ENCODE measurements around the gene AMPD3. TPM values are rescaled to one million over a fixed set of nuclear protein-coding genes. Genes with fewer than 3 reads are reported as not detected.

AMPD3 gene
- total RNA-seq, 2 experiments from 2014 or later = 20.2 to 20.7 TPM

DNA sequence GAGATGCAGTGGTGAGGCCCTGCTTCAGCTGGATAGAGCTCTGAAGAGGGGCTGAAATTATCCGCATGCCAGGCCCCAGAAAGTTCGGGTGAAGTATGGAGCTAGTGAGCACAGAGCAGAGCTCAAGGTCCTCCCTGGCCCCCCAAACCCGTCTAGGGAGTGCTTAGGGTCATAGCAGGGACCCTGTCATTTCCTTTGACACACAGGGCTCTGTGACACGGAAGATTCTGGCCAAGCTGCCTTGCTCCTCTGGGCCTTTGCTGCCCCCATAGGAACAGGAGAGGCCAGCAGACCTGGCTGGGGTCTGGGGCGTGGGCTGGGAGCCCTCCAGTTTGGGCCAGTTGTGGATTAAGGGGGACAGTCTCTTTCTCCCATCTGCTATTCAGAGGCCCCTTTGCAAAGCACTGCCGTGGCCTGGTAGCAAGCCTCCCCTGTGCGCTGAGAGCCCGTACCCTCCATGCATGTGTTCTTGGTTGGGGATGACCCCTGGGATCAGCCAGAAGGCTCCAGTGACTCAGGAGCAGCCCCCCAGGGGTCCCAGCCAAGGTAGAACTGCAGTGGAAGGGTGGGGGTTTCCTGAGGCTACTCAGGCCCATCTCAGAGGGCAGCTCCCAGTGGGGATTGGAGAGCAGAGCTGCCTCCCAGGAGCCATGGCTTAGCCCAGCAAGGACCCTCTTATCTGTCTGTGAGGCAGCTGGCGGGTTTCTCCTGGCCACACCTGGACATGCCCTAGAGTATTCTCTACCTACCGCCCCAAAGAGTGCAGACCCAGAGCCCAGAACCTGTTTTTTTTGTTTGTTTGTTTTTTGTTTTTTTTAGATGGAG lies 43.6 kb downstream of the AMPD3 start:
- H3K4me3 Mint-ChIP-seq = no peak overlapping the region
- no peak for DNase-seq
- no peak overlapping the region for H3K27ac Mint-ChIP-seq
- no peaks in the 10 kb centered on the region for H3K9me3 Mint-ChIP-seq
- H3K27me3 Mint-ChIP-seq = no peaks in the 10 kb centered on the region
- H3K4me1 Mint-ChIP-seq = no peaks in the 10 kb centered on the region
- peaks cover 15% of the 10 kb centered on the region for H3K36me3 Mint-ChIP-seq

DNA sequence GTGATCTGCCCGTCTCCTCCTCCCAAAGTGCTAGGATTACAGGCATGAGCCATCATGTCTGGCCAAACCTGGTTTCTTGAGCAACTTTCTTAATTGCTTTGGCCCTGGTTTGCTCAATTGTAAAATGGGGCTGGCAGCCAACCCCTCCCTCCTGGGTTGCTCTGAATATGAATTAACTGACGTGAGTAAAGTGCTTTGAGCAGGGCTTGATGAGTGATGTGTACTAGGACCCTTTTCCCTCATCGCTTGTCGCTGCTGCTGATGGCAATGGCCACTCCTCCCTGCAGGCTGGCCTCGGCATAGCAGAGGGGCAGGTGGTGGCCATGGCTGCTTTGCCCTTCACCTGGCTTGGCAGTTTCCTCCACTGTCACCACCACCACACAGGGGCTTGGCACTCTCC lies 44.4 kb downstream of the AMPD3 start:
- Mint-ChIP-seq H3K4me3 (no peak overlapping the region), H3K9me3 (no peaks in the 10 kb centered on the region), H3K27me3 (no peaks in the 10 kb centered on the region), H3K4me1 (no peaks in the 10 kb centered on the region), H3K27ac (no peak overlapping the region), H3K36me3 (peaks cover 11% of the 10 kb centered on the region)
- no peak for DNase-seq

DNA sequence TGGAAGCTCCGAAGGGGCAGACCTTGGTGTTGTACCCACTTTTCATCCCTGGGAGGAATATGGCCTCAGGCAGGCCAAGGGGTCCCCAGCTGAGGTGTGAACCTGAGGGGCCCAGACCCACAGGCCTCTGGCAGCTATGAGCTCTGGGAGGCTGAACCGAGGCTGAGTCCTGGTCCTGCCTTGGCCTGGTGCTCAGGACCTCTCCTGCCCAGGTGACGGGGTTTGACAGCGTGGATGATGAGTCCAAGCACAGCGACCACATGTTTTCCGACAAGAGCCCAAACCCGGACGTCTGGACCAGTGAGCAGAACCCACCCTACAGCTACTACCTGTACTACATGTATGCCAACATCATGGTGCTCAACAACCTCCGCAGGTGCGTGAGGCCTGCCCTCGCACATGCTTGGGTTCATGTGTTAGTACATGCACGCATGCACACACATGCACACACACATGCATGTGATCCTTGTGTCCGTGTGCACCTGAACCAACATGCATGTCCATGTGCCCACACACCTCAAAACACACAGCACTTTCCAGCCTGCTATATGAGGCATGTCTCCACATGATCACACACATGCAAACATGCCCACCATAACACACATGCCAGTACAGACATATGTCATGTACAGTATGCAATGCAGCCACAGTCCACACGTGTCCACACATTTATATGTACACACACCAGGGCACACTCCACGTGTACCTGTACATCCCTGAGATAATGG lies 45.0 kb downstream of the AMPD3 start:
- Mint-ChIP-seq H3K9me3 (no peaks in the 10 kb centered on the region), H3K27ac (no peak overlapping the region), H3K36me3 (peaks cover 13% of the 10 kb centered on the region), H3K27me3 (no peaks in the 10 kb centered on the region), H3K4me3 (no peak overlapping the region), H3K4me1 (no peaks in the 10 kb centered on the region)
- no peak for DNase-seq

DNA sequence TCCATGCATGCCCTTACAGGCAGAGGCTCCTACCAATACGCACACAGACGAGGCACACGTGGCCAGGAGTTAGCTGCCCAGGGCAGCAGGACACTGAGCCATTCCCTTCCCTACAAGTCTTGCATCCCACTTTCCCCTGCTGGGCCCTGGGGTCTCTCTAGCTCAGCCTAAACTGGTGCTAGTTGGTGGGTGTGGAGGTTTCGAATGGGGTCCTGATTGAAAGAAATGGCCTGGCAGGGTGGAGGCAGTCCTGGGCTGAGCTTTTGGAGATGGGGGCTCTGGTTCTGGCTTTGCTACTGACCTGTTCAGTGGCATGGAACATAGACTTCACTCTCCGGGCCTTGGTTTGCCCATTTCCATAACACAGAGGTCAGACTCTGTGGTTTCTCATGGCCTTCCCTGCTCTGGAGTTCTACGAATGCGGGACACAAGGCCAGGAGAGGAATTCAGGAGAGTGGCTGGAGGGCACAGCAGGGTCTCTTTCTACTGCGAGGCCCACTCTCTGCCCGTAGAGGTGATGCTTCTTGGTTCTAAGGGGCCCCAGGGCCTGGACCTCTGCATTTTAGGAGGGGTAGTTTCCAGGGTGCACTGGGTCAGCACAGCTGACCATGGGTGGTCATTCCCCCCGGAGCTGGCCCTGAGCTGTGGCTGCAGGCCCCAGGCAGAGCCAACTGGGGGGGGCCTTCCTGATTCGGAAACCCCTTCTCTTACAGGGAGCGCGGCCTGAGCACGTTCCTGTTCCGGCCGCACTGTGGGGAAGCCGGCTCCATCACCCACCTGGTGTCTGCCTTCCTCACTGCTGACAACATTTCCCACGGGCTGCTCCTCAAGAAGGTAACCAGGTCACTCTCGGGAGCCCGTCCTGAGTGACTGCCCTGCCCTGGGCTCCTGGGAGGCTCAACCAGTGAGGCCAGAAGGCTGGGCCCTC lies 46.0 kb downstream of the AMPD3 start:
- Mint-ChIP-seq H3K4me3 (no peak overlapping the region), H3K27ac (no peak overlapping the region), H3K9me3 (no peaks in the 10 kb centered on the region), H3K4me1 (no peaks in the 10 kb centered on the region), H3K27me3 (no peaks in the 10 kb centered on the region), H3K36me3 (peaks cover 19% of the 10 kb centered on the region)
- no peak for DNase-seq

DNA sequence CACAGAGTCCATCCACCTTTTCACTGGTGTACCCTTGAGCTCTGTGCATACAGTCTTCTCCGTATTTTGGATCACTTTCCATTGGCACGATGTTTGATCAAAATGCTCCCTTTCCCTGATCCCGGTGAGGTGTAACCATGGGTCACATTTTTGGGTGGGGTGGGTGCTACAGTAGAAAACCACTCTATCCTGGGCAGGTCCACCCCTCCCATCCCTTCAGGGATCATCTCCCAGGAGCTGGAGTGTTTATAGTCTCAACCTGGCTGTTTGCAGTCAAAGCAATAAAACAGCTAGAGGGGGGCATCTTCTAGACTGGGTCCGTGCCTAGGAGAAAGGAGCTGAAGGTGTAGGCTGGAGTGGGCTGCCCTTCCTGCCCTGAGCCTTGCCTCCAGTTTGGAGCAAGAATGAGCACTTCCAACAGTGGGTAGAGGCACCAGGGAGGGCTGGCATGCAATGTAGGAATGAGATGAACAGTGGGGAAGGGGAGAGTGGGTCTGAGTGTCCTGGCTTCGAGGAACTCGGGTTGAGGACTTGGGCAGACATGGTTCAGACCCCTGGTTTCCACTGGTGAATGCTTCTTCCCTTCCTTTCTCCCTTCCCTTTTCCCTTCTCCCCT lies 47.1 kb downstream of the AMPD3 start:
- H3K9me3 Mint-ChIP-seq = no peaks in the 10 kb centered on the region
- H3K36me3 Mint-ChIP-seq = peaks cover 19% of the 10 kb centered on the region
- DNase-seq = no peak
- no peaks in the 10 kb centered on the region for H3K27me3 Mint-ChIP-seq
- no peaks in the 10 kb centered on the region for H3K4me1 Mint-ChIP-seq
- H3K27ac Mint-ChIP-seq = no peak overlapping the region
- H3K4me3 Mint-ChIP-seq = no peak overlapping the region

DNA sequence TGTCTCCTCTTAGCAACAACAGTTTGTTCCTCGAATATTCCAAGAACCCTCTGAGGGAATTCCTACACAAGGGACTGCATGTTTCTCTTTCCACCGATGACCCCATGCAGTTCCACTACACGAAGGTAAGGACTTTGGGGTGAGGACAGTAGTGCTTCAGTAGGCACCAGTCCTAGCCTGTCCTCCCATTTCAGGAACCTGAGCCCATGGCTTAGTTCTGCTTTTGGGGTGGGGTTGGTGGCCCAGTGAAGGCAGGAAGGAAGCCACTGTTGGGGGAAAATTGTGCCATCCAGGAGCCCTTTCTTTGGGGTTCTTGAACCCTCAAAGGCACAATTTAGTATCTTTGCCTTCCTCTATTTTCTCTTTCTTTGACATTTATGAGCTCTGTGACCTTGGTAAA lies 47.7 kb downstream of the AMPD3 start:
- H3K4me1 Mint-ChIP-seq = no peaks in the 10 kb centered on the region
- H3K4me3 Mint-ChIP-seq = no peak overlapping the region
- H3K27ac Mint-ChIP-seq = no peak overlapping the region
- no peaks in the 10 kb centered on the region for H3K27me3 Mint-ChIP-seq
- no peaks in the 10 kb centered on the region for H3K9me3 Mint-ChIP-seq
- peaks cover 19% of the 10 kb centered on the region for H3K36me3 Mint-ChIP-seq
- DNase-seq = no peak

DNA sequence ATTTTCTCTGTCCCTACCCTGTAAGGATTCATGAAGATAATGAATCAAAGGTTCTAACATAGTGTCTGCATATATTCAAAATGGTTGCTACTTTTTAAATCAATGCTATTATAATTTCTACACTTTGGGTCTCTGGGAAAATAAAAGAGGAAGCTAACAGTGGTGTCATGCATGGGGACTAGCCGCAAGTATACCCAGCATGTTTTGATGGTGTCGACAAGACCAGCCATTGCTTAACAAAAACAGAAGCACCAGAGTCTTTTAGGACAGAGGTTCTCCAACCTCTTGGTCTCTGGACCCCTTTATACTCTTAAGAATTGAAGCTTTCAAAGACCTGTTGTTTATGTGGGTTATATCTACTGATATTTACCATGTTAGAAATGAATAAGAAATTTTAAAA lies 48.2 kb downstream of the AMPD3 start:
- Mint-ChIP-seq H3K27ac (no peak overlapping the region), H3K36me3 (peaks cover 17% of the 10 kb centered on the region)

DNA sequence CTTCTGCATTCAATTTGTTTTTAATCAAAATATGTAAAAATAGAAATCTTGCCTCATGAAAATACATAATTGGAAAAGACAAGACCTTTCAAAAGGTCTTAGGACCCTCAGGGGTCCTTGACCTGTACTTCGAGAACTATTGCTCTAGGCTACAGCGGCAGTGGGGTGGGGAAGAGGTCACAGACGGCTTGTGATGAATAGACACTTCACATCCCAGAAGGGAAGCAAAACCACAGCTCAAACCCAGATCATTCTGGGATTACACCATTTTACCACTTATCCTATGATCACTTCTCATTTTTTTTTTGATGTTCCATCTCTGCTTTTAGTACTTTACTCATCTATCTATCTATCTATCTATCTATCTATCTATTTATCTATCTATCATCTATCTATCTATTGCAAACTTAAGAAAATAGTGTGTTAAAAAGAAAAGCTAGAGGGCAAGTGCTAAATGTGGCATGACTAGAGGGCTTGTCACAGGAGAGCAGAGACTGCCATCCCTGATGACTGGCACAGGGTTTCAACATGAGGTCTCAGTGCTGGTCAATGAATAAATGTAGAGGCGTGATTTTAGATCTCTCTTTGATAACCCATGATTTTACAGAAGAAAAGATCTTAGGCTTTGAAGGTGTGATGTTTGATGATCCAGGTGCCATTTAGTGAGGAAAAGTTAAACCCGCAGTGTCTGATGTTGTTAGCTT lies 48.9 kb downstream of the AMPD3 start:
- DNase-seq = no peak
- Mint-ChIP-seq H3K4me3 (no peak overlapping the region), H3K27ac (no peak overlapping the region), H3K27me3 (no peaks in the 10 kb centered on the region), H3K4me1 (no peaks in the 10 kb centered on the region), H3K9me3 (no peaks in the 10 kb centered on the region), H3K36me3 (peaks cover 17% of the 10 kb centered on the region)

More for the DNA sequence above, 48.2 kb downstream of the AMPD3 start:
- H3K27me3 Mint-ChIP-seq = no peaks in the 10 kb centered on the region
- H3K9me3 Mint-ChIP-seq = no peaks in the 10 kb centered on the region
- no peak overlapping the region for H3K4me3 Mint-ChIP-seq
- H3K4me1 Mint-ChIP-seq = no peaks in the 10 kb centered on the region
- DNase-seq = no peak

DNA sequence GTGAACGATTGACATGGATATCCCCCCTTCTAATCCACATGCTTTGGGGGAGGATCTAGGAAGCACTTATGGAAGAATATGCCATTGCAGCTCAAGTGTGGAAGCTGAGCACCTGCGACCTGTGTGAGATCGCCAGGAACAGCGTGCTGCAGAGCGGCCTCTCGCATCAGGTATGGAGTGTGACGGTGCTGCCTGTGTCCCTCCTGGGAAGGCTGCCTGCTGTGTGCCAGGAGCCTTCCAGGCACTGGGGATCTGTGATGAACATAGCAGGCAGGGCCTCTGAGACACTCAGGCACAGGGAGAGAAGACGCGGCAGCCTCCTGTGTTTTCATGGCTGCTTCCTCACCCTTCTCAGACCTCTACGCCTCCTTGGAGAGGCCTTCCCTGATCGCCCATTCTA lies 49.4 kb downstream of the AMPD3 start:
- H3K9me3 Mint-ChIP-seq = no peaks in the 10 kb centered on the region
- H3K4me1 Mint-ChIP-seq = no peaks in the 10 kb centered on the region
- DNase-seq = no peak
- H3K4me3 Mint-ChIP-seq = no peak overlapping the region
- H3K27ac Mint-ChIP-seq = no peak overlapping the region
- peaks cover 17% of the 10 kb centered on the region for H3K36me3 Mint-ChIP-seq
- no peaks in the 10 kb centered on the region for H3K27me3 Mint-ChIP-seq

DNA sequence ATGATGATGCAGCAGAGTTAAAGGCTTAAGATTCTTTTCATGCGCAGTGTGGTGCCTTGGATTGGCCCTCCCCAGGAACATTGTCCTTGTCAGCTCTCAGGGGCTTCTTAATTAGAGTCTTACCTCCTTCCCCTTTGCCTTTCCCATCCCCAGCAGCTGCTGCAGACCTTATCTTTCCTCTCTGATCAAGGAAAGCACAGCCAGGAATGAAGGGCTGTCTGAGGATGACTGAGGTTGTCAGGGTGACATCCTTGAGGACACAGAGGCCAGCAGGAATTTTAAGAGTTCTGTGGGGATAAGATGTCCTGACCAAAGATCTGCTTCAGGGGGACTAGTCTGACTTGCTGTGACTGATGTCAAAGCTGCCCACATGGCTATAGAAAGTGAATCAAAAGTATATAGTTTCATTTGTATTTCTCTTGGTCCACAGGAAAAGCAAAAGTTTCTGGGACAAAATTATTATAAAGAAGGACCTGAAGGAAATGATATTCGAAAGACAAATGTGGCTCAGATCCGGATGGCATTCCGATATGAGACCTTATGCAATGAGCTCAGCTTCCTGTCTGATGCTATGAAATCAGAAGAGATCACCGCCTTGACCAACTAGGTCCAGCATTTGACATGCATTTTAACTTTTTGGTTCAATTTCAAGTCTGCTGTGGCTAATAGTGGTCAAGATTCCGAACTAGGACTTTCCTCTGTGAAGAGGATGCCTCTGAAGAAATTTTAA lies 50.4 kb downstream of the AMPD3 start:
- Mint-ChIP-seq H3K4me1 (no peaks in the 10 kb centered on the region), H3K27ac (no peak overlapping the region), H3K27me3 (no peaks in the 10 kb centered on the region), H3K9me3 (no peaks in the 10 kb centered on the region), H3K4me3 (no peak overlapping the region), H3K36me3 (peaks cover 13% of the 10 kb centered on the region)
- no peak for DNase-seq

DNA sequence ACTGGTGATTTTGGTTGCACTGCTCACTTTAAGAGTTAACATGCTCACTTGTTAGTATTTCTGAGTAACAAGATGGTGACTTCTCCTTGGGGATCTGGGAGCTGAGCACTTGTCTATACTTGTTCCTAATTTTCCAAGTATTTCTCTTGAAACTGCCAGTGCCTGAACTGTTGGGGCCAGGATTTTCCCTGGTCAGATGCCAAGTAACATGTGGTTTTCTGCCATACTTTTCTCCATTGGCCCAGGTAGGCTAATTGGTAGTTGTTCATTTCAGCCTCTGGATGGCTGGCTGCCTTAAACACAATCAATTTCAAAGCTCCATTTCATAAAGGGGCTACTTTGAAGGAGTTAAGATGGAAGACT lies 50.9 kb downstream of the AMPD3 start:
- Mint-ChIP-seq H3K27me3 (no peaks in the 10 kb centered on the region), H3K27ac (no peak overlapping the region), H3K4me3 (no peak overlapping the region), H3K36me3 (peaks cover 12% of the 10 kb centered on the region), H3K9me3 (no peaks in the 10 kb centered on the region), H3K4me1 (no peaks in the 10 kb centered on the region)
- no peak for DNase-seq

DNA sequence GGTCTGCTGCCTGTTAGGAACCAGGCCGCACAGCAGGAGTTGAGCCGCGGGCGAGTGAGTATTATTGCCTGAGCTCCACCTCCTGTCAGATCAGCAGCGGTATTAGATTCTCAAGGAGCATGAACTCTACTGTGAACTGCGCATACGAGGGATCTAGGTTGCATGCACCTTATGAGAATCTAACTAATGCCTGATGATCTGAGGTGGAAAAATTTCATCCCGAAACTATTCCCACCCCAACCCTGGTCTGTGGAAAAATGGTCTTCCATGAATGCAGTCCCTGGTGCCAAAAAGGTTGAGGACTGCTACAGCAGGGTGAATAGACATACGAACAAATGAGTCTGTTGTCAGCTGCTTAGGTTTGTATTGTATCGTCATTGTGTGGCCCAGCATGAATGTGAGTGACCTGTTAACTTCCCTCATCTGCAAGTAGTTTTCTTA lies 56.1 kb downstream of the AMPD3 start:
- H3K4me3 Mint-ChIP-seq = no peak overlapping the region
- no peak overlapping the region for H3K27ac Mint-ChIP-seq
- H3K9me3 Mint-ChIP-seq = no peaks in the 10 kb centered on the region
- H3K36me3 Mint-ChIP-seq = peaks cover 3% of the 10 kb centered on the region
- DNase-seq = no peak
- H3K4me1 Mint-ChIP-seq = peaks cover 9% of the 10 kb centered on the region
- no peaks in the 10 kb centered on the region for H3K27me3 Mint-ChIP-seq

DNA sequence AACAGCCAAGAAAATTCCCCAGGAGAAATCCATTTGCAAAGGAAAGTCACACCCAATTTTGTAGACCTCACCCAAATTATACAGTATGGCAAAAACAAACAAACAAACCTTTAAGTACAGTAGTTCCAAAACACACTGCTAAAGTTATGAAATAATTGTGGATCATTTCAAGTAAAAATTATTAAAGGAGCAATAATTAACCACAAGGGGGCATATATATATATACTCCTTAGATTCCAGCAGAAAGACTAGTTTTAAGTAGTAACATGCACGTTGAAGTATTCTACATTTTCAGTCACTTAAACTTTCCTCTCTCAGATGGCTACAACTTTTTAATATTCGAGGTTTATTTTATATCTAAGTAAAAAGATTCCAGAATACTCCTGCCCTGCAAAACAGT lies 59.1 kb downstream of the AMPD3 start:
- Mint-ChIP-seq H3K27ac (peak overlapping the region; percentile 25), H3K4me3 (no peak overlapping the region), H3K36me3 (peaks cover 3% of the 10 kb centered on the region), H3K9me3 (no peaks in the 10 kb centered on the region), H3K4me1 (peaks cover 9% of the 10 kb centered on the region), H3K27me3 (no peaks in the 10 kb centered on the region)
- no peak for DNase-seq

DNA sequence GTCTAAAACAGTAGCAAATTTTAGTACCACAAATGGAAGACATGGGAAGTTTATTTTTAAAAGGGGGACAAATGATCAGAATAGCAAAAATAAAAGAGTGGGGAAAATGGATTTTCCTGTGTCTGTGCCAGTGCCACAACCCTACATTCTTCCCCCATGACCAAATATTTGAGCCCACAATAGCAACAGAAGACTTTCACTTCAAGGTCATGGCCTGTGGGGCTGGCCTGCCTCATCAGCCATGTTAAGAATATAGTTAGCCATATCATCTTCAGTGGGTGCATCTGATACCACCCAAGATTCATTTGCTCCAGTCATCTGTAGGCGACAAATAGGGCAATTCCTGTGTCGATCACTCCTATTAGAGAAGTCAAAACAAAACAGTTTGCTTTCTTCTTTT lies 59.6 kb downstream of the AMPD3 start:
- Mint-ChIP-seq H3K27me3 (no peaks in the 10 kb centered on the region), H3K4me3 (no peak overlapping the region)

More for the DNA sequence above, 59.6 kb downstream of the AMPD3 start:
- Mint-ChIP-seq H3K4me1 (peaks cover 9% of the 10 kb centered on the region), H3K36me3 (peaks cover 3% of the 10 kb centered on the region), H3K9me3 (no peaks in the 10 kb centered on the region), H3K27ac (no peak overlapping the region)
- DNase-seq = no peak
